Prostate gland (tissue), 2 donors: ENCODE data around the gene DCP1A. TPM values are rescaled to one million over a fixed set of nuclear protein-coding genes. Genes with fewer than 3 reads are reported as not detected.
"Not testable (repeated sequence)": the region's sequence is repeated elsewhere in the genome, so short reads cannot be mapped to it uniquely, and the experiment has no call there.

Source experiments
- DNase-seq: peaks from one replicate; pipeline ENCODE4 v3.0.0-alpha.2; 2019; ENCODE audit warnings: low spot score
- H3K27ac ChIP-seq, 2 donors: fragments of 200-600 bp; sonication (generic); 2 replicates each; pipeline ENCODE4 v1.5.1; 2017 to 2019
- H3K27me3 ChIP-seq: fragments of 200-600 bp; sonication (generic); replicated peaks from 2 replicates; pipeline ENCODE4 v1.5.1; 2019; ENCODE audit not compliant: insufficient read depth
- H3K36me3 ChIP-seq, 2 donors: fragments of 200-600 bp; sonication (generic); 1 replicate in 1 of 2; 2 replicates in 1 of 2; pipeline versions ENCODE4 v1.5.1 to v1.8.1; 2017 to 2019
- H3K4me1 ChIP-seq: fragments of 200-600 bp; sonication (generic); replicated peaks from 2 replicates; pipeline ENCODE4 v1.5.1; 2019
- H3K4me3 ChIP-seq, 2 donors: fragments of 200-600 bp; sonication (generic); 2 replicates each; pipeline ENCODE4 v1.5.1; 2017 to 2019
- H3K9me3 ChIP-seq: fragments of 200-600 bp; sonication (generic); 2 replicates; pipeline ENCODE4 v1.5.1; 2017
- POLR2A ChIP-seq: fragments of 450-650 bp; IDR thresholded peaks from one replicate; pipeline ENCODE4 v1.6.1; 2016; ENCODE audit warnings: antibody characterized with exemption, mild to moderate bottlenecking
- POLR2AphosphoS5 ChIP-seq: sonication (generic); formaldehyde crosslinking; IDR thresholded peaks from one replicate; pipeline ENCODE4 v1.6.1; 2017; ENCODE audit warnings: antibody characterized with exemption
- WGBS: methylation state at CpG from one replicate; pipeline ENCODE4 v1.1.5; 2018; 5-methylcytosine and 5-hydroxymethylcytosine counted together
- intact Hi-C: fragments of 100-400 bp; cut with DNase I; formaldehyde crosslinking; loops from one replicate; pipeline ENCODE4 v1.14.2; 2022
- total RNA-seq, 2 donors: library from RNA; depleted of rRNA; stranded (reverse); fragments of >200 nt; gene quantifications; one replicate each; pipeline ENCODE4 v1.1.0, GENCODE V29; 2016
- TF ChIP-seq, protein P1 (sequence below), 4 experiments: fragments of 200-600 bp in 2 of 4; fragments of 450-650 bp in 2 of 4; sonication (generic) in 2 of 4; IDR thresholded peaks; 1 replicate in 3 of 4; 2 replicates in 1 of 4; pipeline ENCODE4 v1.5.1; 2016 to 2019; ENCODE audit warnings: antibody characterized with exemption in 4 of 4, mild to moderate bottlenecking in 2 of 4, moderate library complexity in 2 of 4

The DCP1A gene
- total RNA-seq, 2 donors from 2014 or later, result 13.0 to 33.0 TPM

DNA sequence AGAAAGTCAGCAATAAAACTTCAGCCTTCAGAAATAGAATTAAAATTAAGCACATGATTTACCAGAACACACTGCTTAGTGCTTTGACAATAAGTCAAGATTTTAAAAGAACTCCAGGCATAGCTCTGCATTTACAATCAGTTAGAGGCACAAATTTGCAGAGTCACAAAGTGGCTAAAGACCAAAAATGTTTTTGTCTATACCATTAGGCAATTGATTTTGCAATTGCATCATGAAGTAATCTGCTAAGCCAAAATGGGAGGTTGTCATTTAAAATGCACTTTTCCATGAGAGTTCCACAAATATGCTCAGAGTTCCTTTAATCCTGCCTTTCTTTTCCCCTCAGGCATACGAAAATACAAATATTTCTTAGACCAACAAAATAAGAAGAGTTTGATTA, 10.1 kb upstream of the DCP1A start:
- intact Hi-C loops, result no loop called here
- TF ChIP-seq POLR2A (no peak), POLR2AphosphoS5 (no peak)
- TF ChIP-seq, protein P1, sequence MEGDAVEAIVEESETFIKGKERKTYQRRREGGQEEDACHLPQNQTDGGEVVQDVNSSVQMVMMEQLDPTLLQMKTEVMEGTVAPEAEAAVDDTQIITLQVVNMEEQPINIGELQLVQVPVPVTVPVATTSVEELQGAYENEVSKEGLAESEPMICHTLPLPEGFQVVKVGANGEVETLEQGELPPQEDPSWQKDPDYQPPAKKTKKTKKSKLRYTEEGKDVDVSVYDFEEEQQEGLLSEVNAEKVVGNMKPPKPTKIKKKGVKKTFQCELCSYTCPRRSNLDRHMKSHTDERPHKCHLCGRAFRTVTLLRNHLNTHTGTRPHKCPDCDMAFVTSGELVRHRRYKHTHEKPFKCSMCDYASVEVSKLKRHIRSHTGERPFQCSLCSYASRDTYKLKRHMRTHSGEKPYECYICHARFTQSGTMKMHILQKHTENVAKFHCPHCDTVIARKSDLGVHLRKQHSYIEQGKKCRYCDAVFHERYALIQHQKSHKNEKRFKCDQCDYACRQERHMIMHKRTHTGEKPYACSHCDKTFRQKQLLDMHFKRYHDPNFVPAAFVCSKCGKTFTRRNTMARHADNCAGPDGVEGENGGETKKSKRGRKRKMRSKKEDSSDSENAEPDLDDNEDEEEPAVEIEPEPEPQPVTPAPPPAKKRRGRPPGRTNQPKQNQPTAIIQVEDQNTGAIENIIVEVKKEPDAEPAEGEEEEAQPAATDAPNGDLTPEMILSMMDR (IDR thresholded peaks at IDR 0.05), result no peak
- no peaks in the 10 kb centered on the region for H3K36me3 ChIP-seq
- H3K9me3 ChIP-seq, result no peaks in the 10 kb centered on the region
- WGBS, result 50% methylated on average over 1 of the region's 1 CpG
- DNase-seq, result no peak
- no peaks in the 10 kb centered on the region for H3K27me3 ChIP-seq
- H3K4me3 ChIP-seq, result no peak overlapping the region
- no peak overlapping the region for H3K27ac ChIP-seq
- no peaks in the 10 kb centered on the region for H3K4me1 ChIP-seq

DNA sequence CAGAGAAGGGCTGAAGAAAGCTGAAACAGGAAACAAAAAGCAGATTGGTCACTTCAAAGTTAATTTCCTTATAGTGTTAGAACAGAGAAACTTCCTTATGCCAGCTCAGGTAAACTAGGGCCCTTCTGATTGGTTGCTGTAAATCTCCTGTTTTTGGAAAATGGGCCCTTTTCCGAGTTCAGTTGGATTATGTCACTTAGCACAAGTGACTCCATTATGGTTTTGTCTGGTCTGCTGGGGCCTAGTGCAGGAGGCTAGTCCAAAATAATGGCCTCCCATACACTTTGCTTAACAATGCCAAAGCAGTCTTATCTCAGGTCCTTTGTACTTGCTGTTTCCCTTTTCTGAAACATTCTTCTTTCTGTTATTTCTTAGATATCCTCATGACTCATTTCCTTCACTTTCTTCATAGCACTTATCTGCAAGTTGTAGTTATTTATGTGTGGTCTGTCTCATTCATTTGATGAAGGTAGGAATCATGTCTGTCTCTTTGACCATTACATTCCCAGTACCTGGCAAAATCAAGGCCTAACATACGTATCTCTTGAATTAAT, 7.7 kb upstream of the DCP1A start:
- Histone ChIP-seq H3K27me3 (no peaks in the 10 kb centered on the region), H3K36me3 (no peaks in the 10 kb centered on the region), H3K9me3 (no peaks in the 10 kb centered on the region), H3K4me1 (no peaks in the 10 kb centered on the region), H3K4me3 (no peak overlapping the region), H3K27ac (no peak overlapping the region)
- 88% methylated on average over 2 of the region's 2 CpGs for WGBS
- TF ChIP-seq, protein P1 (IDR thresholded peaks at IDR 0.05), result no peak
- intact Hi-C loops, result no loop called here
- no peak for DNase-seq

DNA sequence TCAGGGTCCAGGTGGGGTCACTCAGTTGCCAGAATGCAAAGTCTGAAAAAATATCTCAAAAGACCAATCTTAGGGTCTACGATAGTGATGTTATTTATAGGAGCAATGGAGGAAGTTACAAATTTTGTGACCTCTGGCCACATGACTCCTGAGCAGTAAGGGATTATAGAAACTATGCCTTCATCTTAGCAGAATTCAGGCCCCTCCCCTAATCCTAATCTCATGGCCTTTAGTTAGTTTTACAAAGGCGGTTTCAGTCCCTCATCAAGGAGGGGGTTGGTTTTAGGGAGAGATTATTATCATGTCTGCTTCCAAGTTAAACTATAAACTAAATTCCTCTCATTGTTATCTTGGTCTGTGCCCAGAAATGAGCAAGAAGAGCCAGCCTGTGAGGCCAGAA, 5.9 kb upstream of the DCP1A start:
- 68% methylated on average over 2 of the region's 2 CpGs for WGBS
- Histone ChIP-seq H3K9me3 (no peaks in the 10 kb centered on the region), H3K4me3 (no peak overlapping the region), H3K36me3 (no peaks in the 10 kb centered on the region), H3K27ac (no peak overlapping the region), H3K27me3 (no peaks in the 10 kb centered on the region), H3K4me1 (no peaks in the 10 kb centered on the region)
- TF ChIP-seq POLR2AphosphoS5 (no peak), POLR2A (no peak)
- TF ChIP-seq, protein P1 (IDR thresholded peaks at IDR 0.05), result no peak
- intact Hi-C loops, result no loop called here
- no peak for DNase-seq

DNA sequence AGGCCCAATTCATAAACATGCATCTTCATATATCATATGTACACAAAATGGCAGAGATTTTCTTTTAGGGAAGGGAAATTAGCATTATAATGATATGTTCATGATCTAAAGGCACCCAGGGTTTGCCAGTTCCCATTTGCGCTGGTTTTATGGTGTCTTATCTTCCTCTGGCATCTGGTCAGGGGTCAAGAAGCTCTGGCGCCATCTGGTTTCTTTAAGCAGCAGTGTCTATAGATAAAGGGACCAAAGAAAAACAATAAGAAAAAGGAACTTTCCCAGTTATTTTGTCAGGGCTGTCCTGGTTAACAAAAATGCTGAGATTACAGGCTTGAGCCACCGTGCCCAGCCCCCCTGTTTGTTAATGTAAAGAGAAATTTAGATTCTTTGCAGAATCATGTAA, 3.3 kb upstream of the DCP1A start:
- peaks cover 2% of the 10 kb centered on the region for H3K4me1 ChIP-seq
- H3K27me3 ChIP-seq, result no peaks in the 10 kb centered on the region
- H3K36me3 ChIP-seq, result no peaks in the 10 kb centered on the region
- no peaks in the 10 kb centered on the region for H3K9me3 ChIP-seq
- 17% methylated on average over 3 of the region's 3 CpGs for WGBS
- no peak overlapping the region for H3K27ac ChIP-seq
- TF ChIP-seq POLR2AphosphoS5 (no peak), POLR2A (no peak)
- TF ChIP-seq, protein P1 (IDR thresholded peaks at IDR 0.05), result peak in 1 of 4 experiments; percentile 11
- no peak overlapping the region for H3K4me3 ChIP-seq
- no peak for DNase-seq
- intact Hi-C loops, result no loop called here

DNA sequence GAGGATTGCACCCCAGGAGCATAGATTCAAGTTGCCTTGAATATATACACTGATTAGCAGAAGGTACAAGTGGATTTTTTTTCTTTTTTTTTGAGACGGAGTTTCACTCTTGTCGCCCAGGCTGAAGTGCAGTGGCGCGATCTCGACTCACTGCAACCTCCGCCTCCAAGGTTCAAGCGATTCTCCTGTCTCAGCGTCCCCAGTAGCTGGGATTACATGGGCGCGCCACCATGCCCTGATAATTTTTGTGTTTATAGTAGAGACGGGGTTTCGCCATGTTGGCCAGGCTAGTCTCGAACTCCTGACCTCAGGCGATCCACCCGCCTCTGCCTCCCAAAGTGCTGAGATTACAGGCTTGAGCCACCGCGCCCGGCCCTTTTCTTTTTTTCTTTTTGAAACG, 775 bp upstream of the DCP1A start:
- Histone ChIP-seq H3K4me3 (peak overlapping the region; percentile 81 to 87), H3K27ac (peak overlapping the region; percentile 83 to 91)
- WGBS, result 87% methylated on average over 19 of the region's 19 CpGs
- not testable (repeated sequence) for H3K9me3 ChIP-seq, DNase-seq, H3K27me3 ChIP-seq, H3K4me1 ChIP-seq, H3K36me3 ChIP-seq
- intact Hi-C loops, result loop anchor here (10.0 kb wide), 1 partner anchor 123 kb away; no protein-coding TSS in a partner anchor
